GM10266 (cell line): ENCODE data around the gene ADAMTS18.
"Not testable (repeated sequence)": the region's sequence is repeated elsewhere in the genome, so short reads cannot be mapped to it uniquely, and the experiment has no call there.

ENCODE experiments used
- DNase-seq: peaks from one replicate; pipeline ENCODE4 v3.0.0; 2012; ENCODE audit errors: extremely low spot score
- TF ChIP-seq, protein P1 (sequence below): IDR thresholded peaks from 2 replicates; pipeline ENCODE4 v1.5.1; 2012; ENCODE audit warnings: mild to moderate bottlenecking, low read depth; ENCODE audit not compliant: control insufficient read depth, insufficient read depth; ENCODE audit errors: missing control alignments

Gene ADAMTS18

DNA sequence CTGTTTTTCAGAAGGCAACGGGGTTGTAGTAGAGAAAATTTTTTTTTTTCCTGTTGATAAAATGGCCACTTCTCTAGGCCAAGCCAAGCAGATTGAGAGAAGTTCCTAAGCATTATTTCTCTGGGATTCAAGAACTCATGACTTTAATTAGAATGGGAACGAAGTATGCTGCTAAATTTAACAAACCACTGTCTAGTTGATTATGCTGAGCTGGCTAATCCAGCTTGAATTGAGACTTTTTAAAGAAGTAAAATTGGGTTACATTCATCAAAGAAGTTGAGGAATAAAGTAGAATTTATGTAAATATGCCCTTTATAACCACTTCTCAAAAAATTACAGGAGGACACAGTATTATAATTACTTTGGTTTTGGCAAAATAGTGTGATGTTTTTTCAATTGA lies 152.5 kb downstream of the ADAMTS18 start:
- no peak for DNase-seq
- TF ChIP-seq, protein P1, sequence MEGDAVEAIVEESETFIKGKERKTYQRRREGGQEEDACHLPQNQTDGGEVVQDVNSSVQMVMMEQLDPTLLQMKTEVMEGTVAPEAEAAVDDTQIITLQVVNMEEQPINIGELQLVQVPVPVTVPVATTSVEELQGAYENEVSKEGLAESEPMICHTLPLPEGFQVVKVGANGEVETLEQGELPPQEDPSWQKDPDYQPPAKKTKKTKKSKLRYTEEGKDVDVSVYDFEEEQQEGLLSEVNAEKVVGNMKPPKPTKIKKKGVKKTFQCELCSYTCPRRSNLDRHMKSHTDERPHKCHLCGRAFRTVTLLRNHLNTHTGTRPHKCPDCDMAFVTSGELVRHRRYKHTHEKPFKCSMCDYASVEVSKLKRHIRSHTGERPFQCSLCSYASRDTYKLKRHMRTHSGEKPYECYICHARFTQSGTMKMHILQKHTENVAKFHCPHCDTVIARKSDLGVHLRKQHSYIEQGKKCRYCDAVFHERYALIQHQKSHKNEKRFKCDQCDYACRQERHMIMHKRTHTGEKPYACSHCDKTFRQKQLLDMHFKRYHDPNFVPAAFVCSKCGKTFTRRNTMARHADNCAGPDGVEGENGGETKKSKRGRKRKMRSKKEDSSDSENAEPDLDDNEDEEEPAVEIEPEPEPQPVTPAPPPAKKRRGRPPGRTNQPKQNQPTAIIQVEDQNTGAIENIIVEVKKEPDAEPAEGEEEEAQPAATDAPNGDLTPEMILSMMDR, result no peak

DNA sequence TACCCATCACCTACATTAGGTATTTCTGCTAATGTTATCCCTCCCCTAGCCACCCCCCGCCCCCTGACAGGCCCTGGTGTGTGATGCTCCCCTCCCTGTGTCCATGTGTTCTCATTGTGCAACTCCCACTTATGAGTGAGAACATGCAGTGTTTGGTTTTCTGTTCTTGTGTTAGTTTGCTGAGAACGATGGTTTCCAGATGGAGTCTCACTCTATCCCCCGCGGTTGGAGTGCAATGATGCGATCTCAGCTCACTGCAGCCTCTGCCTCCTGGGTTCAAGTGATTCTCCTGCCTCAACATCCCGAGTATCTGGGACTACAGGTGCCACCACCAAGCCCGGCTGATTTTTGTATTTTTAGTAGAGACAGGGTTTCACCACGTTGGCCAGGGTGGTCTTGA lies 155.5 kb downstream of the ADAMTS18 start:
- DNase-seq, result not testable (repeated sequence)

DNA sequence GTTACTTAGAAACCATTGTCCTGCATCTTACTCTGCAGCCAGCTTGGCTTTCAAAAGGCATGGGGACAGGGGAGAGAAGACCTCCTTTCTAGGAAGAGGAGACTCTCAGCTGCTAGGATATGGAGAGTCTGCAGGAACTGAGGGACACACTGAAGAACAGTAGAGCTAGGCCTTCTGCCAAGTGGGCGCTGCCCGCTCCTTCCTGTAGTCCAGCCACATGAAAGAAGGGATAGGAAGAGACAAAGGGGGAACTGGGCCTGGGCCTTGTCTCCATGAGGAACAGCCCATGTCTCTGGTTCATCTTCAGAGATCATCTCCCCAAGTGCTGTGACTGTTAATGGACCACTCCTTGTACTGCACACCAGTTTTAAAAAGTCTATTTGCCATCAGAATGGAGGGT lies 157.3 kb downstream of the ADAMTS18 start:
- TF ChIP-seq, protein P1, result no peak
- no peak for DNase-seq

DNA sequence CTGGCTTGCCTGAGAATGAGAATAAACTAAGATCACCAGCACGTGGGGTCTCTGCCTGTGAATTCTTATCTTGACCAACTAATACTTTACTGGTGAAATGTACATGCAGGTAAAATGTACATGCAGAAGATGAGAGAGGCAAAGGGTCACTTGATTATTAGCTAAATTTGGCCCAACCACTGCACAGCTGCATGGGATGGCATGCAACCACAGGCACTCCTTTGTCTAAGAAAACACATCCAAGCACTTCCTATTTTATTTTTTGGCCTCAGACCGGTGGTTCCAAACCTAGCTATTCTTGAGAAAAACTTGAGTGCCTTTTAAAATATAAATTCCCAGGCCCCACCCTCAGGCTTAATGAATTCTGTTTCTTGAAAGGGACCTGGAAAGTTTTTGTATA lies 157.7 kb downstream of the ADAMTS18 start:
- no peak for DNase-seq
- TF ChIP-seq, protein P1, result no peak

DNA sequence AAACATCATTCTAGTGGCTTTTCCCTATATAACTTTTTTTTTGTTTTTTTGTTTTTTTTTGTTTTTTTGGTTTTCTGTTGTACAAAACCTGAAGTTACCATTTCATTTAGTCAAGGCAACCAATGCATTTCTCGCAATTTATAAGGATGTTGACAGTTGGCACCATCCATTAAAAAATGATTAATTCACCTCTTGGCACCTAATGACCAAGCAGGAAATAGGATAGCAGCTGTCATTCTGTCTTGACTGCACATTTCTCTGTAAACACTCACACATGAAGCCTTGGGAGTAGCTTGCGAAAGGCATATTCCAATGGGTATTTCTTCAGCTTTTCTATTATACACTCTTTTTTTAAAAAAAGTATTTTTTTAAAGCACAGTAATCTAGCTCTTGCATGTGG lies 158.2 kb downstream of the ADAMTS18 start:
- TF ChIP-seq, protein P1, result no peak
- no peak for DNase-seq

DNA sequence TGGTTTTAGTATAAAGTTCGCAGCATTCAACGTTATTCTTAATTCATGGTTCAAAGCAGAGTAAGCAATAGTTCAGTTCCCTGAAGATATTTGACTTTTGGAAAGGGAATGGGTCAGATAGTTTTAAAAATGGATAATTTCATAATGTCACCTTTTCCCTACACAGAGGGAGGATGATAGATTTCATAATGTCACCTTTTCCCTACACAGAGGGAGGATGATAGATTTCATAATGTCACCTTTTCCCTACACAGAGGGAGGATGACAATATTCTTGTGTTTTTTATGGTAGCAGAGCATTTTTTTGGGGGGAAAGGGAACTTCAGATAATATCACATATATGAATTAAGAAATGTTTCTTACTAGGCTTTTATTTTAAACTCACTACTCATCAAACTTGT lies 159.5 kb downstream of the ADAMTS18 start:
- DNase-seq, result not testable (repeated sequence)

DNA sequence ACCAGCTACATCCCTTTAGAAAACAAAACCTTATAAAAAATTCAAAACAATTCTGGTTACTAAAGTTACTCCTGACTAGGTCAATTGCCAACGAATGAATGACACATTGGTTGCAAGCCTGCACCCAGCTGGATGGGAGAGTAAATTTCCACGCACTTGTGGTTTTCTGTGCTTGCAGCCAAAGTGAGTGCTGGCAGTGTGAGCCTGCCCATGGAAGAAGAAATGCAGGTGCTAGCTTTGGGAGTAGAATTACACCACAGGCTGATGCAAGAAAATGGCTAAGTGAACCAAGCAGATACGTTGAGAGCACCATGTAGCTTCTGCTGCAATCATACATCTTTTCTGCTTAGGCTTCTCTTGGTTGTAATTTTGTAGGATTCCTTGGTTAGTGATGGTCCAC lies 161.0 kb downstream of the ADAMTS18 start:
- no peak for DNase-seq
- TF ChIP-seq, protein P1, result no peak

DNA sequence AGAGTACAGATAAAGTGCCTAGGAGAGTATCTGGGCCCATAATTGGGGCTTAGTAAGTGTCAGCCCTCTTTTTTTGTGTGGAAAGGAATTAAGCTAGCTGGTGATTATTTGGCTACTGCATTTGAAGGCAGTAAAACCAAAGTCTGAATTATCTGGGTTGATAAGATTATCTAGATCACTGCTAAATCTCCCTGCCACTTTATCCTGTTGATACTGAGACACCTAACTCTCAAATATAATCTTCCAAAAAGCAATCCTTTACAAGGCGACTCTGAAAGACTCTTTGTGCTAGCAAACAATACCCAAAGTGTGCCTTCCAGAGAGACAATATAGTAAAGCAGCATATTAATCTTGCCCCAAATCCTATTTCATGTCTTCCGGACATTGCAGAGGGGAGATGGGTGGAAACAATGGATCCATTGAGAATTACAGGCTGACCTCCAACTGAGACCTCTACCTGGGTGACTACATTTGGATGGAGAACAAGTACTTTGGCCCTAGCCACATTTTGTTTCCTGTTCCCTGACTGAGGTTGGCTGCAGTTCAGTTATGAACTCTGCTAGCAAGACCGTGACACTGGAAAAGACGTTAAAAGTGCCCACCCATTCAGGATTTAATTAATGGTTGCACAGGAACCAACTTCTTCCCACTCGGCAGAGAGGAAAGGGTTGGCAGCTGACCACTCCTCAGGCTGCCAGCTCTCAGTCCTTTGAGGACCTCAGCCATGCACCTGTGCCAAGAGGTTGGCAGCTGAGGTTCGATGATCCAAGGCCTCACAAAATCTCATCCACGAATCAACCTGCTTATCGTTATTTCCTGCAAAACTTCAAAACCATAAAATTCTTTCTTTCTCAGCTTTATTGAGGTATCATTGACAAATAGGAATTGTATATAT lies 163.1 kb downstream of the ADAMTS18 start:
- TF ChIP-seq, protein P1, result no peak
- DNase-seq, result no peak

DNA sequence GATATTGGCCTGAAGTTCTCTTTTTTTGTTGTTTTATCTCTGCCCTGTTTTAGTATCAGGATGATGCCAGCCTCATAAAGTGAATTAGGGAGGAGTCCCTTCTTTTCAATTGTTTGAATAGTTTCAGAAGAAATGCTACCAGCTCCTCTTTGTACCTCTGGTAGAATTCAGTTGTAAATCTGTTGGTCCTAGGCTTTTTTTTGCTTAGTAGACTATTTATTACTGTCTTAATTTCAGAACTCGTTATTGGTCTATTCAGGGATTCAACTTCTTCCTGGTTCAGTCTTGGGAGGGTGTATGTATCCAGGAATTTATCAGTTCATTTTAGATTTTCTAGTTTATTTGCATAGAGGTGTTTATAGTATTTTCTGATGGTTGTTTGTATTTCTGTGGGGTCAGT lies 168.6 kb downstream of the ADAMTS18 start:
- not testable (repeated sequence) for DNase-seq
